Endothelial cell of umbilical vein (primary cell): ENCODE data around the gene SSUH2. TPM values are rescaled to one million over a fixed set of nuclear protein-coding genes. Genes with fewer than 3 reads are reported as not detected.

ENCODE experiments used
- BruUV-seq: library from RNA; stranded (reverse); fragments of 400-500 nt; replicated peaks from 2 replicates; lab custom pipeline; 2021; lab: Mats Ljungman, UMichigan
- CTCF ChIA-PET: fragments of 300-600, 350-600 bp; sonication (Branson Sonifier 250); formaldehyde crosslinking; loops from one replicate; lab custom pipeline; 2021; ENCODE audit warnings: antibody characterized with exemption, inconsistent platforms; lab: Charles Lee
- POLR2A ChIA-PET: fragments of 300-600, 350-600 bp; sonication (Branson Sonifier 250); formaldehyde crosslinking; loops from one replicate; lab custom pipeline; 2021; ENCODE audit warnings: antibody characterized with exemption, inconsistent platforms; lab: Charles Lee
- DNase-seq: peaks from one replicate; pipeline ENCODE4 v3.0.0-alpha.2; 2011; ENCODE audit warnings: low read depth, low spot score
- FAIRE-seq: peaks from 2 replicates; lab custom pipeline; 2011; peaks lifted over from hg19 to GRCh38; lab: Jason Lieb, UNC
- H2AFZ ChIP-seq: 2 replicates; pipeline ENCODE4 v1.6.0; 2012; ENCODE audit warnings: low read depth, low read length, control low read depth, inconsistent platforms
- H3K27ac ChIP-seq: 2 replicates; pipeline ENCODE4 v1.5.1; 2011; ENCODE audit warnings: low read depth, mild to moderate bottlenecking, control low read depth, low read length, moderate library complexity; ENCODE audit not compliant: insufficient read depth
- H3K27me3 ChIP-seq, 2 experiments: 2 replicates each; pipeline versions ENCODE4 v1.6.0 to v1.6.1; 2011; ENCODE audit warnings: low read length in 2 of 2, mixed read lengths in 1 of 2; ENCODE audit not compliant: control insufficient read depth in 2 of 2, insufficient read depth in 2 of 2
- H3K36me3 ChIP-seq, 2 experiments: 2 replicates in 1 of 2; 3 replicates in 1 of 2; pipeline ENCODE4 v1.5.1; 2011; ENCODE audit warnings: low read length in 2 of 2, mild to moderate bottlenecking in 1 of 2, moderate library complexity in 1 of 2; ENCODE audit not compliant: control insufficient read depth in 2 of 2, insufficient read depth in 2 of 2; ENCODE audit errors: extremely low read depth in 1 of 2
- H3K4me1 ChIP-seq: 3 replicates; pipeline ENCODE4 v1.5.1; 2011; ENCODE audit warnings: mild to moderate bottlenecking, low read length; ENCODE audit not compliant: control insufficient read depth, insufficient read depth; ENCODE audit errors: extremely low read depth
- H3K4me2 ChIP-seq: 2 replicates; pipeline ENCODE4 v1.6.1; 2011; ENCODE audit warnings: low read length, control low read depth, mixed read lengths; ENCODE audit not compliant: insufficient read depth
- H3K4me3 ChIP-seq, 3 experiments: fragments of 200-600 bp in 1 of 3; sonication (generic), shearing (Covaris generic) in 1 of 3; replicated peaks in 1 of 3; 2 replicates each; pipeline ENCODE4 v1.5.1; 2011 to 2016; ENCODE audit warnings: control low read depth in 3 of 3, low read length in 3 of 3, mild to moderate bottlenecking in 2 of 3, inconsistent platforms in 1 of 3, low read depth in 1 of 3, moderate library complexity in 1 of 3; ENCODE audit not compliant: insufficient read depth in 1 of 3
- H3K79me2 ChIP-seq: 2 replicates; pipeline ENCODE4 v1.6.0; 2012; ENCODE audit warnings: low read length, inconsistent platforms; ENCODE audit not compliant: control insufficient read depth, insufficient read depth
- H3K9ac ChIP-seq: replicated peaks from 2 replicates; pipeline ENCODE3; 2011; ENCODE audit warnings: low read length, control low read depth; ENCODE audit not compliant: insufficient read depth; ENCODE audit errors: extremely low read depth
- H3K9me1 ChIP-seq: replicated peaks from 3 replicates; pipeline ENCODE4 v1.6.0; 2011; ENCODE audit warnings: mild to moderate bottlenecking, low read length; ENCODE audit not compliant: control insufficient read depth, insufficient read depth; ENCODE audit errors: extremely low read depth
- H3K9me3 ChIP-seq: replicated peaks from 2 replicates; pipeline ENCODE4 v1.5.1; 2012; ENCODE audit warnings: low read length, inconsistent platforms; ENCODE audit not compliant: control insufficient read depth, insufficient read depth
- H4K20me1 ChIP-seq: replicated peaks from 2 replicates; pipeline ENCODE3; 2011; ENCODE audit warnings: mild to moderate bottlenecking, low read length; ENCODE audit not compliant: control insufficient read depth, insufficient read depth; ENCODE audit errors: extremely low read depth
- CTCF ChIP-seq, 2 donors: IDR thresholded peaks; 1 replicate in 1 of 2; 2 replicates in 1 of 2; pipeline ENCODE4 v1.5.1; 2011; ENCODE audit warnings: low read length in 2 of 2, mild to moderate bottlenecking in 2 of 2, moderate library complexity in 2 of 2, control low read depth in 1 of 2, inconsistent platforms in 1 of 2, low read depth in 1 of 2; ENCODE audit not compliant: insufficient read depth in 1 of 2; ENCODE audit errors: extremely low read depth in 1 of 2
- JUN ChIP-seq: IDR thresholded peaks from 2 replicates; pipeline ENCODE4 v1.6.1; 2011; ENCODE audit warnings: borderline replicate concordance, low read depth; ENCODE audit not compliant: insufficient read length, insufficient read depth
- POLR2A ChIP-seq: IDR thresholded peaks from 2 replicates; pipeline ENCODE4 v1.6.1; 2012; ENCODE audit warnings: low read depth, mild to moderate bottlenecking, control low read depth, low read length
- POLR2AphosphoS5 ChIP-seq: IDR thresholded peaks from 2 replicates; pipeline ENCODE4 v1.6.1; 2012; ENCODE audit warnings: low read depth, mild to moderate bottlenecking, control low read depth, low read length, moderate library complexity; ENCODE audit not compliant: insufficient read depth
- dilution Hi-C: fragments of 300-500 bp; cut with MboI; formaldehyde crosslinking; loops from one replicate; pipeline ENCODE4 v1.15.0; 2019; ENCODE audit warnings: low sequenced_read_pairs; ENCODE audit not compliant: extremely low pct_ligation_motif_present
- intact Hi-C: fragments of 100-400 bp; cut with micrococcal nuclease; formaldehyde crosslinking; loops from one replicate; pipeline ENCODE4 v1.10.0; 2022
- polyA plus RNA-seq, 4 experiments: library from polyadenylated mRNA; depleted of rRNA in 3 of 4; stranded (reverse) in 3 of 4; unstranded in 1 of 4; fragments of >200 nt; gene quantifications; 2 replicates each; pipeline versions ENCODE4 v1.2.1 to v1.2.3, GENCODE V29; 2011 to 2012; ENCODE audit warnings: missing spikeins in 1 of 4
- total RNA-seq: library from RNA; stranded (reverse); gene quantifications from 2 replicates; pipeline ENCODE4 v1.2.3, GENCODE V29; 2021

SSUH2 gene
- total and polyA plus RNA-seq, 2 donors (not counting 3 experiments of a cell fraction or from before 2014, with no cell fraction given), result 0.44 TPM; not detected in 1

DNA sequence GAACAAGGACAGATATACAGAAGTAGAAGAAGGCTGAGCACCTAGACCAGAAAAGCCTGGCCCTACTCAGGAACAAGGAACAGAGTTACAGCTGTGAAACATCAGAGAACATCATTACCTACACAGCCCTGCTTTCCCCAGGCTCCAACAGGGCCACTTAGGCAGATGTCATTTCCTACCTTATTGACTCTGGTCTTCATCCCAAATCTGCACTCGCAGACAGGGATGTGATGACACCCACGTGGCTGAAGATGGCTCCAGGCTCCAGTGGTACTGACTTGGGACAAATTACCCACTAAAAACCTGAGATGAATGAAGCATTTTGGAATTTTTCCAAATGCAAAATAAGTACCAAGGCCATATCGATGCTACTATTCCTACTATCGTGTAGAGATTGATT is 18.0 kb upstream of the SSUH2 start:
- no peak overlapping the region for H3K9ac ChIP-seq
- H3K4me3 ChIP-seq, result no peak overlapping the region
- H3K9me1 ChIP-seq, result no peaks in the 10 kb centered on the region
- no TSS peak for BruUV-seq
- H2AFZ ChIP-seq, result no peak overlapping the region
- intact Hi-C loops, result loop anchor here (5.0 to 10.0 kb wide), 2 partner anchors 105 to 302 kb away; partner anchors contain the start of genes OXTR and RAD18
- H3K9me3 ChIP-seq, result no peaks in the 10 kb centered on the region
- FAIRE-seq (no peak), DNase-seq (no peak)
- no peaks in the 10 kb centered on the region for H3K36me3 ChIP-seq
- no peaks in the 10 kb centered on the region for H3K79me2 ChIP-seq
- no peak overlapping the region for H3K27ac ChIP-seq
- H4K20me1 ChIP-seq, result no peaks in the 10 kb centered on the region
- peaks cover 8% of the 10 kb centered on the region for H3K4me1 ChIP-seq
- dilution Hi-C loops, result no loop called here
- peaks cover 0 to 8% of the 10 kb centered on the region in 2 experiments for H3K27me3 ChIP-seq
- ChIA-PET POLR2A (no interaction called here), CTCF (interaction anchor here (0.8 to 2.8 kb wide), 17 partner anchors 9 to 641 kb away, joined by 3 to 16 read pairs (median 6); partner anchors contain the start of genes OXTR and SSUH2)
- no peak overlapping the region for H3K4me2 ChIP-seq
- no peak for TF ChIP-seq JUN
- no peak for TF ChIP-seq CTCF (IDR thresholded peaks at IDR 0.05; ENCODE audit: extremely low read depth in 1 of 2, insufficient read depth in 1 of 2, low read depth in 1 of 2, low read length in 2 of 2)
- TF ChIP-seq POLR2AphosphoS5, result no peak
- no peak for TF ChIP-seq POLR2A
